DND-41 (cell line): ENCODE results near the gene DNMBP.

ENCODE experiments used
- EZH2 ChIP-seq: IDR thresholded peaks from 3 replicates; pipeline ENCODE4 v1.6.1; 2012; ENCODE audit warnings: borderline replicate concordance, low read depth, mild to moderate bottlenecking, moderate library complexity, low read length, inconsistent platforms; ENCODE audit not compliant: severe bottlenecking
- TF ChIP-seq, protein P1 (sequence below): IDR thresholded peaks from 2 replicates; pipeline ENCODE4 v1.5.1; 2012; ENCODE audit warnings: borderline replicate concordance, low read length, moderate library complexity, mild to moderate bottlenecking; ENCODE audit not compliant: poor library complexity, severe bottlenecking; ENCODE audit errors: extremely low read depth

DNA sequence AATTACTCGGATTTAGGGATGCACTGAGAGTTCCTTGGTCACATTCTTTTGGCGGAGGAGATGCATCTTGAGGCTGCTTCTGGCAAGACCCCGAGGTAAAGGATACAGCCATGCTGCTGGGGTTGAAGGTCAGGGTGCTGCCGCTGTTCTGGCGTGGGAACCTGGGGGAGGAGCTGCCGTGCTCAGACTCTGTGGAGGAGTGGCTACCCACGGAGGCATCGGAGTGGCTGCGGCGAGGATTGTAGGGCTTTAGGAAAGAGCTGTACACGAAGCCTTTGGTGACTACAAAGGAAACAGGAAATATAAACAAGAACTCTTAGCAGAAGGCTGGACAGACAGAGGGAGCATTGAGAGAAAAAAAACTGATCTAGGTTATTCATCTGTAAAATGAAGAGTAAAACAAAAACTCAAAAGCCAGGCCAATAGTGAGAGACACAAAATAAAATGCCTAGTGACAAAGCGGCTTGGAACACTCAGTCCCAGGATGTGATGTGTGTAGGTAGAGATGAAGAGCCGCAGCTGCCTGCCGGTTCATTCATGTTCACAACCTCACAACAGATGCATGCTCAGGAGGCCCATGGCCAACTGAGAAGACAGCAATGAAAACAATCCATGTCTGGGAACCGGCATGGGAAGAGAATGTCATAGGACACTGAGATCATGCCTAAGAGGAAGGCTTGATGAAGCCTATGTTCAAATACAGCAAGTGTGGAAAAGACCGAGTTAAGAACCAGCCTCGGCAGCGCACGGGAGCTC, 129.5 kb downstream of the DNMBP start:
- TF ChIP-seq, protein P1, sequence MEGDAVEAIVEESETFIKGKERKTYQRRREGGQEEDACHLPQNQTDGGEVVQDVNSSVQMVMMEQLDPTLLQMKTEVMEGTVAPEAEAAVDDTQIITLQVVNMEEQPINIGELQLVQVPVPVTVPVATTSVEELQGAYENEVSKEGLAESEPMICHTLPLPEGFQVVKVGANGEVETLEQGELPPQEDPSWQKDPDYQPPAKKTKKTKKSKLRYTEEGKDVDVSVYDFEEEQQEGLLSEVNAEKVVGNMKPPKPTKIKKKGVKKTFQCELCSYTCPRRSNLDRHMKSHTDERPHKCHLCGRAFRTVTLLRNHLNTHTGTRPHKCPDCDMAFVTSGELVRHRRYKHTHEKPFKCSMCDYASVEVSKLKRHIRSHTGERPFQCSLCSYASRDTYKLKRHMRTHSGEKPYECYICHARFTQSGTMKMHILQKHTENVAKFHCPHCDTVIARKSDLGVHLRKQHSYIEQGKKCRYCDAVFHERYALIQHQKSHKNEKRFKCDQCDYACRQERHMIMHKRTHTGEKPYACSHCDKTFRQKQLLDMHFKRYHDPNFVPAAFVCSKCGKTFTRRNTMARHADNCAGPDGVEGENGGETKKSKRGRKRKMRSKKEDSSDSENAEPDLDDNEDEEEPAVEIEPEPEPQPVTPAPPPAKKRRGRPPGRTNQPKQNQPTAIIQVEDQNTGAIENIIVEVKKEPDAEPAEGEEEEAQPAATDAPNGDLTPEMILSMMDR = no peak
- no peak for TF ChIP-seq EZH2
